NCI-H146 treated with DMSO at 0.1 percent for 48 hours (cell line): Measurements from ENCODE around the gene DOCK4.

ENCODE experiments used
- DNase-seq: peaks from one replicate; lab custom pipeline; 2025; ENCODE audit not compliant: unreplicated experiment; lab: John Stamatoyannopoulos, UW

Gene DOCK4

DNA sequence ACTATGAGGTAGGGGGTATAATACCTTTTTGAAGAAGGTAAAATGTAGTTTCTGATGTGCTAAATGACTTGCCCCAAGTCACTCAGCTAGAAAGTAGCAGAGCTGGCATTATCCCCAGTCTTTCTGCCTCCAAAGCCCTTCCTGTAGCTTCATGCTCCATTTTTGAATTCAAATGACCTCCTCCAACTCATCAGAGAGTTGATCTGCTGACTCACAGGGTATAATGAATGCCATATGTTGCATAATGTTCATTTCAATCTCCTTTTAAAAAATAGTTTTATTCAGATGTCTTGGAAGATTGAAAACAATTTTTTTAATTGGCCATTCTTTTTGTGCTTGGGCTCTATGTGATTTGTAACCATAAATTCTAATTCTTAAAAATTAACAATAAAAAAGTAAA is 371.1 kb downstream of the DOCK4 start:
- DNase-seq, result no peak

DNA sequence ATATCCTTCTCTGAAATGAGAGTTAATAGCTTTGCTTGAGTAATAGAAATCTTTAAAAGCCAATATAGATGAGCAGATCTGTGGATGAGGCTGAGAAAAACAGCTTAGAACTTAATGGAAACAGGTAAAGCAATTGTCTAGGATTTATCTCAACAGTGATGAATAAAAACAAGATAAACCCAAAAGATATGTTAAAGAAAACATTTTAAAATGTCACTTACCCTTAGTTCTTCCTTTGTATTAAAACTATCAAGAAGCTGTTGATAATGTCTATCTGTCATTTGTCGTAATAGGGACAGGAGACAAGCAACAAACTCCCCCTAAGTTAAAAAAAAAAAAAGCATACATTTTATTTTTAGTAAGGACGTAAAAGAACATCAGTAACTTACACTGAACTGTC is 371.8 kb downstream of the DOCK4 start:
- DNase-seq, result no peak

DNA sequence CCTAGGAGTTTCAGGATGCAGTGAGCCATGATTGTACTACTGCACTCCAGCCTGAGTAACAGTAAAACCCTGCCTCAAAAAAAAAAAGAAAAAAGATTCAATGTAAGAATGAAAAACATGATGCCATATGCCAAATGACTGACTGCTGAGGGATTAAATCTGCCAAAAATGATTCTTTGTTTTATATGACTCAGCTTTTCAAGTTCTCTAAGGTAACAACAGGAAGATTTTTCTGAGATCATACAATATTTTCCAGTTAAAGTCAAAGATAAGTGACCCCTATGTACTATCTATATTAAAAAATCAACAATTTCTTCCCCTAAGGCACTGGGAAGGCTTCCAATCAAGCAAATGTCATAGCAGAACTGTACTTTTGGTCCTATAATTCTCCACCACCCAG is 372.7 kb downstream of the DOCK4 start:
- DNase-seq, result no peak

DNA sequence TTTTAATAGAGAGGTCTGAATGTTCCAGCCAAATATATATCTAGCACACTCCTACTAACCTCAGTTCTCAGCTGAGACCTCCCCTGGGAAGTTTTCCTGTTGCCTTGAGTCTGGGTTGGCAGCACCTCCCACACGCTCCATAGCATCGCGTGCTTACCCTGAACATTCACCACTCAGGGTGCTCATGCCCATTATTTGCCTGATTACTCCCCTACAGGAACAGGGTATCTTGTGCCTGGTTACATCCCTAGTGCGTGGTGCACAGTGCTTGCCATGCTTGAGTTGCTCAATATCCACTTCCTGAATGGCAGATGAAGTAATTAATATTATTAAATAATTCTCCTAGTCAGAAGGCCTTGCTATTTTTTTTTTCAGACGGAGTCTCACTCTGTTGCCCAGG is 374.0 kb downstream of the DOCK4 start:
- no peak for DNase-seq

DNA sequence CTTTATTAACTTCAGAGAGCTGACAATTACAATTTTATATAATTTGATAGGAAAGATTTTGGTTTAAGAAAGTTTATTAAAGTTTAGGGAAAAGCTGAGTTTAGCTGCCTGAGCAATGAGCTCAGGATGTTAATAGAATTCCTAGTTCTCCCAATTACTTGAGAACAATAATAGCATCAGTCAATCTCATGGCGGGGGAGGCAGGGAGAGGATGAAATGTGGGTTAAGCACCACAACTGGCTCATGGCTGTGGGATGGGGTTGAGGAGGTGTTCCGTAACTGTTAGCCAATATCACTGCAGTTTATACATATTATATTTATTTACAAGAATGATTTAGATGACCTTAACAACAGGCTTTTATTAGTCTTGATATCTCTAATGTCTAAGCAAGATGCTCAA is 377.0 kb downstream of the DOCK4 start:
- no peak for DNase-seq

DNA sequence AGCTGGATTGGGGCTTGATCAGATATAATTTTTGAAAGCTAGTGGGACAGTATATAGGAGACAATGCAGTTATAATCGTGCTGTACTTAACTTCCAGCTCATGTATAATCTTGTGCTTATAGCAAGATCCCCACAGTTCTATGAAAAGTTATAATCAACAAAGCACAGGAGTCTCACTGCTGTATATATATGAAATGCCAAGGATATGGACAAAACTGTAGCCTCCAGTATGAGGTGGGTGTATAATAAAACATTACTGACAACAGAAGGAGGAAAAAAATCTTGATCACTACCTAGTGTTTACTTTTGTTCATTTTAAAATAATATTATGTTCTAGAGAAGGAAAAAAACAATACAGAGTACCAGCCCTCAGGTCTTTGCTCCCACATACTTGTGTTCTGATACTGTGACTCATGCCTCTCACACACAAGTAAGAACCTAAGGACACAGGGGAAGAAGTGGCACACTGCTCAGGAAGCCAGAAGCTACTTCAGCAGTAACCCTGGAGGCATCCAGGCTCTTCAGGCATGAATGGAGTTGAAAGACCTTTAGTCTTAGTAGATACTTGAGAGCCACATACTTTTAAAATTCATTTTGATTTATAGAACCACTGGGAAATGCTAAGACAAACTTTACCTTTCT is 378.2 kb downstream of the DOCK4 start:
- DNase-seq, result no peak

DNA sequence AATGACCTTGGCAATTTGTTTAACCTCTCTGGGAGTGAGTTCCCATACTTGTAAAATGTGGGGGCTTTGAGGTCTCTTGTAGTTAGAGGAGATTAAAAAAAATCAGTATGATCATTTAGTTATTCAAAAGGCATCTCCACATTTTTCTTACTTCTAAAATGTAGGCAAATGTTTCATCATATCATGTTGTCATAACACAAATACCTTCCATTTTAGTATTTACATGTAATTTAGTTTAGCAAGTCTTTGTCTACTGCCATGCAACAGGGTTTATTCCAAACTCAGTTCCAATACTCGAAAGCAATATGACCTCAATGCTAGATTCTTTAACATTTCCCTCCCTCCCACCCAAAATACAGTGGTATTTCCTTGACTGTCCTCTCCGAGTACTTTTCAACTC is 381.2 kb downstream of the DOCK4 start:
- DNase-seq, result no peak

DNA sequence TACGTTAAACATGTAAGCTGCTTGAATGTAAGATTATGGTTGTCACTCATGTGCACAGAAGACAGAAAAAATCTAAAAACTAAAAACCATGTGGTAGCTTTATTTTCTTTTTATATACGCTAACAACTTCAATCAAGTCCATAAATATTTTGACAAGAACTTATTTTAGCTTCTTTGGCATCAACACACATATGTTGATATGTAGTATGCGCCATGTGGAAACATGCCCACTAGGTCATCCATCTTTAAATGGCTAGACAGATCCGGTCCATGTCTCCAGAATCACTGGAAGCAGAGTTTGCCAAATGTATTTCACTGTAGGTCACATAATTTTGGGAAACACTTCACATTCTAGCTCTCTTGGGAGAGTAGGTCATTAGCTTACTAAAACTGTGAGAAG is 382.4 kb downstream of the DOCK4 start:
- no peak for DNase-seq

DNA sequence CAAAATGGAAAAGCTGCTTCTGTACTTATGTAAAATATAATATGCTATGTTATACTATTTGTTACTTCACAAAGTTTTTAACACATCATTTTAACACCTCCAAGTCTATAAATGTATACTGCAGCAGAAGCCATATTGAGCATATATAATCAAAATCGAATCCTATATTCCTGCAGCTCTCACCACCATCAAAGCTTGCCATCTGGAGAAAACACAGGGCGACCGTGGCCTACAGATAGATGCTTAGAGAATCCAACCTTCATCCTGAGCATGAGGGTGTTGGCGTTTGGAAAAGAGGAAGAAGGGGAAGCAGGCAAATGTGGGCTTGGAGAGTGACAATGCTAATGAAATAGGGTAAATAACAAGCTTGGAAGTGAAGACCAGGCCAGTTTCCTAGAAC is 385.2 kb downstream of the DOCK4 start:
- DNase-seq, result no peak

DNA sequence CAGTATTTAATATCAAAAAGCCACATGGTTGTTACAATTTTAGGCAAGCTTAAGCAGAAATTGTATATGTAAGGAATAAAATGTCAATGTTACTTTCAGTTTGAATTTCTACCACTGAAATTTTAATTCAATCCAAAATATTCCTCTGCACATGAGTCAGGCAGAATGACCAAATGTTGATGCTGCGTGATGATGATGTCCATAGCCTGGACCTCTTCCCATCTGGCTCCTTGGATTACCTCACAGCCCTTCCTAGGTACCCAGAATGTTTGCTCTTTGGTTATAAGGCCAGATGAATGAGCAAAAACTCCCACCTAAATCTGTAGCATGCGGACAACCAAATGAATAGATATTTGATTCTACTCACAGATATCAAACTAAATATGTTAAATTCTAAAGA is 385.6 kb downstream of the DOCK4 start:
- no peak for DNase-seq

DNA sequence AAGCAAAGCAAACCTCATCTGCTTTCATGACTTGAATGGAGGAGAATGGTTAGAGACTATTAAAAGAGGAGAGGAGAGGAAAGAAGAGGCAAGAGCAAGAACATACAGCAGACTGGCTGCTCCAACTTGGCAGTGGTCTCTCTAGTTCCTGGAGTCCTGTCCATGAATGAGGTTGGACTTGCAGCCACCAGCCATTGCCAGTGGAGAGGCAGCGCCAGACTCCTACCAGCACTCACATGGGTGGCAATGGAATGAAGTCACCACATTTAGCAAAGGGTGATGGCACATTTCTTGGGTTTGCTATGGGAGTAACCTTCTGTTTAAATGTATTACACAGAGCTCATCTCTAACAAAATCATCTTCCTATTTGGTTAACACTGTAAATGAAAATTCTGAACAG is 386.1 kb downstream of the DOCK4 start:
- no peak for DNase-seq

DNA sequence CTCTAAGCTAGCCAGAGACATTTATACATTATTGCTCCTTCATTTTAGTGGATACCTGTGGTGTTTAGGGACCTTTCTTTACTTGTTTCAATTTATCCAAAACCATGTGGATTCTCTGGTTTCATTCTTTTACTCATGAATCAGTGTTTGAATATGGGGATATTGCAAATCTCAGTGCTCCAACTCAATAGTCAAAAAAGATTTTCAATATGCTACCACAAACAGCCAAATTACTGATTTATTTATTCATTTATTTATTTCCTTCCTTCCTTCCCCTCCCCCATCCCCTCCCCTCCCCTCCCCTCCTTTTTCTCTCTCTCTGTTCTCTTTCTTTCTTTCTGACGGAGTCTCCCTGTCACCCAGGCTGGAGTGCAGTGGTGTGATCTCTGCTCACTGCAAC is 390.8 kb downstream of the DOCK4 start:
- no peak for DNase-seq

DNA sequence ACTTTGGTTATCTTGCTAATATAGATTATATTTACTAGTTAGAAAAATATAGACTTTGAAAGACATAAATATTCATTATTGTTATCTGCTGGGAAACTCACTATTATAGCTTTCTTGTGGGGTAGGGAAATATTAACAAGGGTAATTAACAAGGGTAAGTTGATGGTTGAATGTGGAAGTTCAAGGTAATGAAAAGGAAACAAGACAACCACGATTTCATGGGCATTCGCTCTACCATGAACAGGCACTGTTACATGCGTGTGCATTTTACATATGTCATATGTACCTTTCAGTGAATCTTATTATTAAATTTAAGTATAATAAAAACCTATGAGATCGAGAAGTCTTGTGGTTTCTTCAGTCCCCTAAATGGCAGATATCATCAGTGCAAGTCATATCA is 392.9 kb downstream of the DOCK4 start:
- no peak for DNase-seq

DNA sequence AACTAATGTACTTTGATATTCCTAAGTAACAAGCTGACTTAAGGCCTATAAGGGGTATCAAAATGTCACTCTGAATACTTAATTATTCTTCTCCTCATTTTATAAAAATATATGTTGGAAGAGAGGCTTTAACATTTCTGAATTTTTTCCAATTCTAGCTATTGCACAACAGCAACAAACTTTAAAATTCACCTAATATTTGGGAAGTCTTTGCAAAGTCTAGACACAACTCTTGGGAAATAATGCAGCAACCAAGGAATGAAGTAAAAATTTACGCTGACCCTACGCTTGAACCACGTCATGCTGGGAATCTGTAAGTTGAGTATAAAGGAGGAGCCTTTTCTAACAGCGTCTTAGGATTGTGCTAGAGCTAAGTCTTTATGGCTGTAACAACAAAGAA is 400.0 kb downstream of the DOCK4 start:
- no peak for DNase-seq

DNA sequence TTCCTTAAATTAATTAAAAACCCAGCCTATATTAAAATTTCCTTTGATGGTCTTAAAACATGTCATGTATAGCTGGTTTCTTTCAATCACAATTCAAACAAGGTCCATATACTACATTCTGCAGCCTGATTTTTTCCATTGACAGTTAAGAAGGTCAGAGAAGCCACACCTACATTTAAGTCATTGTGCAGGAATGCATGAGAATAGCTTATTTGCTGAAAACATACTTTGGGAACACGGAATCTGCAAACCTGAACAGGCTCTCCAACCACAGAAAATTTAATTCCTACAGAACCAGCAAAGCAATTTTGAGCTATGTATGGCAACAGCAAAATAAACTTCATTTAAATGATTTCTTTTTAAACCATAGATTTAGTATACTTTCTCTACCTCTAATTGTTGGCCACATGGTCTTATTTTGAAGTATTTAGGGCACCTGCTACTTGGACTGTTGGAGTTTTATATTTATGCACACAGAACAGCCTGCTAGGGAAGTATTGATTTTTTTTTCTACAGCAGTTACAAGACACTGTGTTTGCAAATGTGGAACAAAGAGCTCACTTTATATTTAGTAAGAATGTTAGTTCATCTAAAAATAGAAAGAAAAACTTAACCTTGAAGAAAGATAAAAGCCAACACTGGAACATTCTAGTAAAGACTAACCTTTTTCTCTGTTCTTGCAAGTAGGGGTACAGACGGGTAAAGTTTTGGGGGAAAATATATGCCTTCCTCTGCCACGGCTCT is 403.0 kb downstream of the DOCK4 start:
- no peak for DNase-seq

DNA sequence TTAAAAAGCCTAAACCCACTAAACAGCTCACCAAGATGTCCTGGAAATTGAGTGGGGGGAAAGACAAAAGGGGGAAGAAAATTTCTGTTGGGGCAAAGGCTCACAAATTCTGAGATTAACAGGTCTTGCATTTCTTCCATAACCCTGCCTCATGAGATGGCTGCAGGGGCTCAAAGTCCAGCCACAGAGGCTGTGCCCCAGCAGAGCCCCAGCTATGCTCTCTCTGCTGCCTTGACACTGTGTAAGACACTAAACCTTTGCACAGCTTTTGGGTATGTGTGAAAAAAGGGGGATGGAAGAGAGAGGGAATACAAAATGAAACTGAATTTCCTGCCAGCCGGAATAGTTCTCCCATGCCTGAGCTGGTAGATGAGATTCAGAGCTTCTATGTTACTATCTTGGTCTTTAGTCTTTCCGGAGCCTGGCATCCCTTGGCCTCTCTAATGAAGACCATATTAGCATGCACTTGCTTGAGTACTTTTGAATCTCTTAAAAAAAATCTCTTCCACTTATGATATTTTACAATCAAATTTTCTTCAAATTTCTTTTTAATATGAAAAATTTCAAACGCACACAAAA is 403.9 kb downstream of the DOCK4 start:
- no peak for DNase-seq

DNA sequence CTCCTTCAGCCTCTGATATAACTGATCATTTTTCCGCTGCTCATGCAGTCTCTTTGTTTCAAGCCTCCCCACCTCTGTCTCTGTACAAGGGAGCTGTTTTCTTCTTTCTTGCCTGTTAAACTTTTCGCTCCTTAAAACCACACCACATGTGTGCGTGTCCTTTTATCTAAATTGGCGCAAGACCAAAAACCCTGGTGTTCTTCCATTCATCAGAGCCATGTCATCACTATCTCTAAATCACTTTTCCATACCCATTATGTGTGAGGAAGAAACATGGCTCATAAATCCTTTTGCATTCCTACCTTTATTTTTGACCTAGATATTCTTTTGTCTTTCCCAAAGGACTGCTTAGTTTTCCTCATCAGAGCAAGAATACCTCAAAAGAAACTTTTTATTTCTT is 404.9 kb downstream of the DOCK4 start:
- DNase-seq, result no peak

DNA sequence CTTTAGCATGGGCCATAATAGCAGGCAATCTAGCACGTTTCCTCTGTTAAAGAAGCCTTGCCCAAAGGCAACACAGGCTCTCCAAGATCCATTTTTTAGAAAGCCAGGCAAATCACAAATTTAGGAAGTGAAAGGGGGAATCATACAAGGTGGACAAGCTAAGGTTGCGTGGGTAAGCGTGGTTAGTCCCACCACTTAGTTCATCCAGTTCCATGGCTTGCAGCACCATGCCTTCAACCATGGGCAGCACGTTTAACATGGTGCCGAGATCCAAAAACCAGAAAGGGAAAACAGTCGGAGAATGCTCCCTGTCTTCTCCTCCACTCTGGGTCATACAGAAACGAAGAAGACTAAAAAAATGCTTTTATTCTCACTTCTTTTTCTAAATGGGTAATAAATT is 409.5 kb downstream of the DOCK4 start:
- DNase-seq, result no peak

DNA sequence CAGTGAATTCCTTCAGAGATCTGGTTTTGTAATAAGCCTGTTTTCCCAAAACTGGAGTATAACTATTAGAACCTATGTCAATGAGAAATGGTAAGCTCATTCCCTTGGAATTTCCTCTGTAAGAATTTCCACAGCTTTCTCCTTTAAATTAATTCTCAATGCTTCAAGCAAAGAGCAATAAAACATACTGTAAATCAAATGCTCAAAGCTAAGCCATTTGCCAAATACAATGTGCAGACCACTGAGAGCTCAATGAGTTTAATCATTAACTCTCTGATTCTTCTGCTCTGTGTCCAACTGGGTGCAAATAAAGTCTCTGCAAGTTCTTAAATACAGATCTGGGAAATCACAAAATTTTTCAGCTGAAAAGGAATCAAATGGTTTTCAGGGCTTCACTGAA is 416.3 kb downstream of the DOCK4 start:
- DNase-seq, result no peak

DNA sequence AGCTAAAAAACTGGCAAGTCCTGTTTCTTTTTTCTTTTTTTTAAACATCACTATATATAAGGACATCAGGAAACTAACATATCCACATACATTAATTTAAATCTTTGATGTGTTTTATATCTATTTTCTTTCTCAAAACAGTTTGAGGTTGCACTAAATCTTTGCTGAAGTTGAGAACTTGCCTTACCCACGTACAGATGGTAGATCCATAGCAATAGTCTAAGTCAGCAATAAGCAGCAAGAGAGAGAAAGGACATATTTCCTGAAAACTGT is 417.2 kb downstream of the DOCK4 start:
- DNase-seq, result no peak

DNA sequence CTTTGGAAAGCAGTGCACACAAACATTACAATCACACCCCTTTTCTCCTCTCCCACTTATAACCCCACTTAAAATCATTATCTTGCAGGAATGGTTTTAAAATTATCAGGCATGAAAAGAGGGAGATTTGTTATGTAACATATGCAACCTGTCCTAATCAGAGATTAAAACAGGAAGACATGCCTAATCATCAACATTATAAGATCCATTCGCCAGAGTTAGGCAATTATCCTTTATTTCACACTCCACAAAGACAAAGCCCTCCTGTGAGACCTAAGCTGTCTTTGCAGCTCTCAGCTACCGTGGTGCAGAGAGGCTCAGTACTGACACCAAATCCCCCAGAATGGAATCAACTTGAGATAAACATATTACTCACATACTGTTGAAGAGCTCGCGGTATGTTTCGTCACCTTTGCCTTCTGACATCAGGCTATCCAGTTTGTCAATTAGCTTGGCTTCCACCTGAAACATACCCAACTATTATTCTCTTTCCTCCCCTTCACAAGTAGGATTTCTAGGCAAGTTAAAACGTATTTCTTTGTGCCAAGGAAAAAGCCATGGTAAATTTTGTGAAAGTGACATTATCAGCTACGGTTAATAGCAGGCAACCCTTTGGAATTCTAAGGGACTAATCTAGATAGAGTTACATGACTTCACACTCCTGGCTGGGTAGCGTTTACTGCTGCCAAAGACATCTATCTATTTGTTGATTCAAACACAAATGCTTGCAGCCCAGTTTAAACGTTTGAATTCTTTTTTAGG is 417.7 kb downstream of the DOCK4 start:
- DNase-seq, result no peak

DNA sequence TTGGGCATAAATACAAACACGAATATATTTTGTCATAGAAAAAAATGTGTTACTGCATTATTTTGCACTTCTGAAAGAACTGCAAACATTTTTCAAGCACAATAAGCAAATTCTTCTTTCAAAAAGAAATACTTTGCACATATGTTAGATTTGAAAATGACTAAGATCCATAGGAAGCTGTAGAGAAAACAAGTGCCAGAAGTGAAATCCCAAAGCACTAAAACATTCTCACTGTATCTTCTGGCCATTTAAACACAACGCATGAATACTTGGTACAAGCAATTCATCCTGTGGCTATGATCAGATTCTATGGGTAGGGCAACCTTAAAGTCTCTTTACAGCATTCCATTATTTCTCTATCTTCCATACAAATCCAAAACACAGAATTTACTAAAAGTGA is 418.5 kb downstream of the DOCK4 start:
- no peak for DNase-seq
